Thyroid gland (tissue), 4 donors: ENCODE results near the gene GPR3. TPM values are rescaled to one million over a fixed set of nuclear protein-coding genes. Genes with fewer than 3 reads are reported as not detected.

Experiments used
- DNase-seq, 2 donors: peaks; one replicate each; pipeline ENCODE4 v3.0.0-alpha.2; 2019
- H3K27ac ChIP-seq, 3 donors: fragments of 200-600 bp; sonication (generic); 1 replicate in 2 of 3; 2 replicates in 1 of 3; pipeline ENCODE4 v1.5.1; 2016 to 2019; ENCODE audit warnings: mild to moderate bottlenecking in 1 of 3, moderate library complexity in 1 of 3
- H3K27me3 ChIP-seq: fragments of 200-600 bp; sonication (generic); one replicate; pipeline ENCODE4 v1.5.1; 2019
- H3K36me3 ChIP-seq, 2 donors: fragments of 200-600 bp; sonication (generic); one replicate each; pipeline ENCODE4 v1.5.1; 2016 to 2019
- H3K4me1 ChIP-seq, 2 donors: fragments of 200-600 bp; sonication (generic); one replicate each; pipeline ENCODE4 v1.5.1; 2017 to 2019
- H3K4me3 ChIP-seq, 3 donors: fragments of 200-600 bp; sonication (generic); replicated peaks in 1 of 3; 1 replicate in 2 of 3; 2 replicates in 1 of 3; pipeline ENCODE4 v1.5.1; 2016; ENCODE audit warnings: mild to moderate bottlenecking in 1 of 3
- H3K9me3 ChIP-seq: fragments of 200-600 bp; sonication (generic); one replicate; pipeline ENCODE4 v1.5.1; 2017
- POLR2A ChIP-seq, 2 donors: fragments of 450-650 bp; IDR thresholded peaks; one replicate each; pipeline ENCODE4 v1.6.1; 2017; ENCODE audit warnings: antibody characterized with exemption in 2 of 2, mild to moderate bottlenecking in 2 of 2, moderate library complexity in 1 of 2
- WGBS, 2 donors: methylation state at CpG; one replicate each; pipeline ENCODE4 v1.1.5; 2017; 5-methylcytosine and 5-hydroxymethylcytosine counted together
- intact Hi-C: fragments of 100-400 bp; cut with DNase I; formaldehyde crosslinking; loops from one replicate; pipeline ENCODE4 v1.15.1; 2023
- total RNA-seq, 4 donors: library from RNA; depleted of rRNA; stranded (reverse); fragments of >200 nt; gene quantifications; one replicate each; pipeline ENCODE4 v1.2.3, GENCODE V29; 2016
- TF ChIP-seq, protein P1 (sequence below), 6 experiments: fragments of 200-600 bp in 3 of 6; fragments of 450-650 bp in 3 of 6; sonication (generic) in 3 of 6; IDR thresholded peaks; one replicate each; pipeline ENCODE4 v1.5.1; 2016 to 2019; ENCODE audit warnings: antibody characterized with exemption in 6 of 6, mild to moderate bottlenecking in 2 of 6, inconsistent platforms in 1 of 6, moderate library complexity in 1 of 6

GPR3 gene
- total RNA-seq, 4 donors from 2014 or later, result 0.11 to 2.1 (median 0.60) TPM

DNA sequence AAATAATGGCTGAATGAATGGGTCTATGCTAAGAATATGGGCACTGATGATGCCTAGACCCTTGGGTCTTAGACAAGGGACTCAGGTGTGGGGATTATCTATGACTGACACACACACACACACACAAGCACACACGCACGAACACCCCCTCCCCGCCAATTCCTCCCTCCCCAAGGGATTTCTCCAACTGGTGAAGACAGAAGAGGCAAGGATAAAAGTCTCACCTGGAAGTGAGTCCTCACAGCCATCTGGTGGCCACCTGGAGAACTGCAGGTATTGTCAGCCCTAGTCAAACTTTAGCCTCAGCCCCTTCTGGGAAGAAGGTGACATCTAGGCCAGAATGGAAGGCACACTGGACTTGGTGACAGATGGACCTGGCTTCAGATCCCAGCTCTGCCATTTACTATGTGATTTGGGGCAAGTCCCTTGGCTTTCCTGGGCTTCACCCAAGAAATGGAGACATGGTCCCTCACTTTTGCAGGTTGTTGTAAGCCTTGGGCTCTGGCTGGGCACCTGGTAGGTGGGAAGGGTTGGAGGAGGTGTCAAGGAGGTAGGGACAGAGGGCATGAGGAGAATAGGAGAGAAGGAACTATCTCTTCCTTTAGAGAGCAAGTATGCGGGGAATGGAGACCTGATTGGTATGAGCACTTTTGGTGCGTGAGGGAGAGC lies 4.0 kb upstream of the GPR3 start:
- TF ChIP-seq, protein P1, sequence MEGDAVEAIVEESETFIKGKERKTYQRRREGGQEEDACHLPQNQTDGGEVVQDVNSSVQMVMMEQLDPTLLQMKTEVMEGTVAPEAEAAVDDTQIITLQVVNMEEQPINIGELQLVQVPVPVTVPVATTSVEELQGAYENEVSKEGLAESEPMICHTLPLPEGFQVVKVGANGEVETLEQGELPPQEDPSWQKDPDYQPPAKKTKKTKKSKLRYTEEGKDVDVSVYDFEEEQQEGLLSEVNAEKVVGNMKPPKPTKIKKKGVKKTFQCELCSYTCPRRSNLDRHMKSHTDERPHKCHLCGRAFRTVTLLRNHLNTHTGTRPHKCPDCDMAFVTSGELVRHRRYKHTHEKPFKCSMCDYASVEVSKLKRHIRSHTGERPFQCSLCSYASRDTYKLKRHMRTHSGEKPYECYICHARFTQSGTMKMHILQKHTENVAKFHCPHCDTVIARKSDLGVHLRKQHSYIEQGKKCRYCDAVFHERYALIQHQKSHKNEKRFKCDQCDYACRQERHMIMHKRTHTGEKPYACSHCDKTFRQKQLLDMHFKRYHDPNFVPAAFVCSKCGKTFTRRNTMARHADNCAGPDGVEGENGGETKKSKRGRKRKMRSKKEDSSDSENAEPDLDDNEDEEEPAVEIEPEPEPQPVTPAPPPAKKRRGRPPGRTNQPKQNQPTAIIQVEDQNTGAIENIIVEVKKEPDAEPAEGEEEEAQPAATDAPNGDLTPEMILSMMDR (IDR thresholded peaks at IDR 0.05), result peak; percentile 77 to 95 (median 88)
- no peak for TF ChIP-seq POLR2A (IDR thresholded peaks at IDR 0.05)
- DNase-seq, result peak; percentile 79 to 85

DNA sequence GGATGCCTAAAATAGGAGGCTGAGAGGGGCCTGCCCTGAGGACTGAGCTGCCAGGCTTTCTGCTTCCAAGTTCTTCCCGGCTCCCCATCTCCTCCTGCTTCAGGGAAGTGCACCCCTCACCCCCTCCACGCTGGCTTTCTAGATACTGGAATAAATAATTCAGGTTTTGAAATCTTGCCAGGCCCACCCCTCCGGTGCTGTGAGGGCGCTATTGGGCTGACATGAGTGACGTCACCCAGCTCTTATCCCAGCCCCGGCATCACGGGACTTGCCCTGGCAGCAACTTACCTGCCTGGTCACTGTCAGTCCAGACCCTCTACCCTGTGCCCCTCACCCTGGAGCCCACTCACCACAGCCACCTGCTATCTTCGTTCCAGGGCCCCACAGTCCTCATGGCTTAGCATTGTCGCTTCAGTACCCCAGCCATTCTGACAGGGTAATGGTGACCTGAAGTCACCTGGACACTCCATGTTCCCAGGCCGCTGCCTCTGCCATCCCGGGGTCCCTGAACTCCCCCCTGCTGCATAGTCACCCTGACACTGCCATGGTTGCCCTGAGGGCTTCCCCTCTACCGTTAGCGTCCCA lies 819 bp upstream of the GPR3 start:
- intact Hi-C loops, result loop anchor here (5.0 to 10.0 kb wide), 3 partner anchors 34 to 287 kb away; no protein-coding TSS in a partner anchor
- peak; percentile 76 to 77 for DNase-seq
- Histone ChIP-seq H3K36me3 (no peaks in the 10 kb centered on the region), H3K4me3 (peak overlapping the region in 1 of 3 donors; percentile 45), H3K27me3 (no peaks in the 10 kb centered on the region), H3K4me1 (peaks cover 19 to 23% of the 10 kb centered on the region in 2 donors), H3K27ac (peak overlapping the region in 2 of 3 donors; percentile 39 to 40), H3K9me3 (no peaks in the 10 kb centered on the region)
- TF ChIP-seq, protein P1 (IDR thresholded peaks at IDR 0.05), result no peak
- peak in 1 of 2 donors; percentile 55 for TF ChIP-seq POLR2A (IDR thresholded peaks at IDR 0.05)
- 12 to 13% methylated on average over 12 to 13 of the region's 13 CpGs for WGBS, 2 donors

More for the DNA sequence above, 4.0 kb upstream of the GPR3 start:
- Histone ChIP-seq H3K27me3 (no peaks in the 10 kb centered on the region), H3K9me3 (no peaks in the 10 kb centered on the region), H3K36me3 (no peaks in the 10 kb centered on the region), H3K4me1 (peaks cover 13 to 19% of the 10 kb centered on the region in 2 donors), H3K4me3 (no peak overlapping the region), H3K27ac (peak overlapping the region in 2 of 3 donors; percentile 24 to 53)
- intact Hi-C loops, result no loop called here
- WGBS, 2 donors, result 36 to 39% methylated on average over 5 of the region's 5 CpGs

DNA sequence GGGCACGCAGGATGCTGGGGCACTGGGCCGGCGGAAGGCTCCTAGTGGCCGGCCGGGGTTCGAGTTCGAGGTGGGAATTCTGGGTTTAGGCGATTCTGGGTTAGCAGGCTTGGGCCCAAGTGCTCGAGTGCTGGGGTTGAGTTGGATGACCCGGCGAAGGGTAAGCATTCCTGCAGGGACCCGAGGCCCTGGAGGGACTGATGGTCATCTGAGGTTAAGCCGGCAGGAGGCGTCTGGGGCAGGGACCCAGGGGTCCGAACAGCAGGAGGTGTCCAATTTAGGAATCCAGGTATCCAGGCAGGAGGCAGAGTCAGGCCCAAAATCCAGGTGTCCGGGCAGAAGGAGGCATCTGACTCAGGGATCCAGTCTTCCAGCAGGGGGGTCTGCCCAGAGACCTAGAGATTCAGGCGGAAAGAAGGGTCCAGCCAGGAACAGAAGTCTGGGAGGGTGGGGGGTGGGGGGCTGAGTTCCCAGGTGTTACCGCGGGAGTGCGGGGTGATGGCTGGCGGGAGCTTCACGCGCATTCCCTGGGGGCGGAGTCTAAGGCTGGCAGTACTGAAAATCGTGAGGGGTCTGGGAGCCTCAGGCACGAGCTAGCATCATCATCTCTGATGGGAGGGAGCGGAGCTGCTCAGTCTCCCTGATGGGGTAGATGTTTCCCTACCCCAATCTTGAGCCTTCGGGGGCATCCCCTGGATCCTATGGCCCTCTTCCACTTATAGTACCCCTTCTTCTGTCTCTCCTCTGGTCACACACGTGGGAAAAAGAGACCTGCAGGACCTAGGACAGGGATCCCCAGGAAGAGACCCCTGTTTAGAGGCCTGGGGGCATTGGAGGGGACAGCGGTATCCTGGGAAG lies 585 bp downstream of the GPR3 start:
- Histone ChIP-seq H3K27me3 (no peaks in the 10 kb centered on the region), H3K27ac (peak overlapping the region in 2 of 3 donors; percentile 28 to 58), H3K4me3 (peak overlapping the region in 2 of 3 donors; percentile 10 to 45), H3K4me1 (peaks cover 19 to 23% of the 10 kb centered on the region in 2 donors), H3K9me3 (no peaks in the 10 kb centered on the region), H3K36me3 (no peaks in the 10 kb centered on the region)
- intact Hi-C loops, result loop anchor here (5.0 to 10.0 kb wide), 3 partner anchors 36 to 288 kb away; no protein-coding TSS in a partner anchor
- WGBS, 2 donors, result 41 to 49% methylated on average over 21 to 23 of the region's 30 CpGs
- DNase-seq, result no peak
- TF ChIP-seq, protein P1 (IDR thresholded peaks at IDR 0.05), result peak in 1 of 6 experiments; percentile 13
- TF ChIP-seq POLR2A (IDR thresholded peaks at IDR 0.05), result no peak

DNA sequence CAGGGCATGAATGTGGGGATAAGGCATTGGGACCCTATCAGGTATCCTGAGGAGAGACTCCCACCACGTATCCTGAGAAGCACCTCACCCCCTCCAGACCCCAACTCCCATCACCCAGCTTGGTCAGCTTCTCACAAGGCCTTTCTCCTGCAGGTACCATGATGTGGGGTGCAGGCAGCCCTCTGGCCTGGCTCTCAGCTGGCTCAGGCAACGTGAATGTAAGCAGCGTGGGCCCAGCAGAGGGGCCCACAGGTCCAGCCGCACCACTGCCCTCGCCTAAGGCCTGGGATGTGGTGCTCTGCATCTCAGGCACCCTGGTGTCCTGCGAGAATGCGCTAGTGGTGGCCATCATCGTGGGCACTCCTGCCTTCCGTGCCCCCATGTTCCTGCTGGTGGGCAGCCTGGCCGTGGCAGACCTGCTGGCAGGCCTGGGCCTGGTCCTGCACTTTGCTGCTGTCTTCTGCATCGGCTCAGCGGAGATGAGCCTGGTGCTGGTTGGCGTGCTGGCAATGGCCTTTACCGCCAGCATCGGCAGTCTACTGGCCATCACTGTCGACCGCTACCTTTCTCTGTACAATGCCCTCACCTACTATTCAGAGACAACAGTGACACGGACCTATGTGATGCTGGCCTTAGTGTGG lies 1.3 kb downstream of the GPR3 start:
- Histone ChIP-seq H3K4me1 (peaks cover 19 to 23% of the 10 kb centered on the region in 2 donors), H3K27ac (no peak overlapping the region), H3K9me3 (no peaks in the 10 kb centered on the region), H3K4me3 (no peak overlapping the region), H3K27me3 (no peaks in the 10 kb centered on the region), H3K36me3 (no peaks in the 10 kb centered on the region)
- no peak for DNase-seq
- intact Hi-C loops, result loop anchor here (5.0 to 10.0 kb wide), 3 partner anchors 36 to 289 kb away; no protein-coding TSS in a partner anchor
- WGBS, 2 donors, result 93 to 96% methylated on average over 9 to 18 of the region's 18 CpGs
- TF ChIP-seq, protein P1 (IDR thresholded peaks at IDR 0.05), result no peak
- TF ChIP-seq POLR2A (IDR thresholded peaks at IDR 0.05), result no peak
